Naive thymus-derived CD8-positive, alpha-beta T cell (primary cell): ENCODE measurements around the gene DUSP16. TPM values are rescaled to one million over a fixed set of nuclear protein-coding genes. Genes with fewer than 3 reads are reported as not detected.
"Not testable (repeated sequence)": the region's sequence is repeated elsewhere in the genome, so short reads cannot be mapped to it uniquely, and the experiment has no call there.

Experiments
- ATAC-seq, 2 donors: fragments of 150-1000 bp; cut with Tn5 transposase in 1 of 2; sonication (Bioruptor Pico), chemical (Tn5 transposase) in 1 of 2; 1 replicate in 1 of 2; 2 replicates in 1 of 2; pipeline ENCODE4 v1.10.0; 2021; ENCODE audit warnings: mild to moderate bottlenecking in 2 of 2, moderate library complexity in 2 of 2
- POLR2A ChIA-PET: fragments of 350-600 bp; sonication (Branson Sonifier 250); formaldehyde crosslinking; loops from one replicate; lab custom pipeline; 2021; ENCODE audit warnings: antibody characterized with exemption; lab: Charles Lee
- DNase-seq, 10 donors: peaks; one replicate each; pipeline versions ENCODE4 v3.0.0 to v3.0.0-alpha.2; 2020 to 2022
- H3K27ac Mint-ChIP-seq, 10 donors: one replicate each; pipeline ENCODE4 v1.8.0; 2020 to 2022; ENCODE audit warnings: mild to moderate bottlenecking in 10 of 10, mixed read lengths in 10 of 10, moderate library complexity in 4 of 10, inconsistent platforms in 1 of 10
- H3K27me3 Mint-ChIP-seq, 5 donors: one replicate each; pipeline ENCODE4 v1.8.0; 2021 to 2022; ENCODE audit warnings: mixed read lengths in 5 of 5
- H3K36me3 Mint-ChIP-seq, 3 donors: one replicate each; pipeline ENCODE4 v1.8.0; 2020 to 2022; ENCODE audit warnings: mixed read lengths in 3 of 3, mild to moderate bottlenecking in 2 of 3, inconsistent platforms in 1 of 3
- H3K4me1 Mint-ChIP-seq, 4 donors: one replicate each; pipeline ENCODE4 v1.8.0; 2021 to 2022; ENCODE audit warnings: mixed read lengths in 4 of 4
- H3K4me3 Mint-ChIP-seq, 10 donors: one replicate each; pipeline ENCODE4 v1.8.0; 2020 to 2022; ENCODE audit warnings: mild to moderate bottlenecking in 10 of 10, mixed read lengths in 10 of 10, moderate library complexity in 6 of 10, inconsistent platforms in 1 of 10
- H3K9me3 Mint-ChIP-seq, 9 donors: one replicate each; pipeline ENCODE4 v1.8.0; 2020 to 2022; ENCODE audit warnings: mixed read lengths in 9 of 9, mild to moderate bottlenecking in 3 of 9, inconsistent platforms in 1 of 9, moderate library complexity in 1 of 9
- polyA plus RNA-seq, 3 donors: library from polyadenylated mRNA; unstranded; fragments of 300-500 nt; fragmentation: Illumina TruSeq; gene quantifications; one replicate each; pipeline ENCODE4 v1.2.3, GENCODE V29; 2021
- total RNA-seq, 8 experiments: library from RNA in 2 of 8; stranded (reverse) in 2 of 8; gene quantifications; one replicate each; pipeline ENCODE4 v1.2.3 and lab custom pipeline; 2021 to 2026

Gene DUSP16
- total and polyA plus RNA-seq, 5 experiments from 2014 or later = 4.5 to 30.4 (median 4.7) TPM

GRCh38 chr12:12511895-12512711, 50.6 kb downstream of the DUSP16 start:
- no peak for DNase-seq
- peaks cover 3 to 36% (median 26%) of the 10 kb centered on the region in 3 donors for H3K36me3 Mint-ChIP-seq
- H3K27me3 Mint-ChIP-seq = no peaks in the 10 kb centered on the region
- peaks cover 7 to 15% (median 10%) of the 10 kb centered on the region in 4 donors for H3K4me1 Mint-ChIP-seq
- H3K4me3 Mint-ChIP-seq = no peak overlapping the region
- POLR2A ChIA-PET = no interaction called here
- H3K9me3 Mint-ChIP-seq = no peaks in the 10 kb centered on the region
- H3K27ac Mint-ChIP-seq = no peak overlapping the region
- ATAC-seq = no peak

DNA sequence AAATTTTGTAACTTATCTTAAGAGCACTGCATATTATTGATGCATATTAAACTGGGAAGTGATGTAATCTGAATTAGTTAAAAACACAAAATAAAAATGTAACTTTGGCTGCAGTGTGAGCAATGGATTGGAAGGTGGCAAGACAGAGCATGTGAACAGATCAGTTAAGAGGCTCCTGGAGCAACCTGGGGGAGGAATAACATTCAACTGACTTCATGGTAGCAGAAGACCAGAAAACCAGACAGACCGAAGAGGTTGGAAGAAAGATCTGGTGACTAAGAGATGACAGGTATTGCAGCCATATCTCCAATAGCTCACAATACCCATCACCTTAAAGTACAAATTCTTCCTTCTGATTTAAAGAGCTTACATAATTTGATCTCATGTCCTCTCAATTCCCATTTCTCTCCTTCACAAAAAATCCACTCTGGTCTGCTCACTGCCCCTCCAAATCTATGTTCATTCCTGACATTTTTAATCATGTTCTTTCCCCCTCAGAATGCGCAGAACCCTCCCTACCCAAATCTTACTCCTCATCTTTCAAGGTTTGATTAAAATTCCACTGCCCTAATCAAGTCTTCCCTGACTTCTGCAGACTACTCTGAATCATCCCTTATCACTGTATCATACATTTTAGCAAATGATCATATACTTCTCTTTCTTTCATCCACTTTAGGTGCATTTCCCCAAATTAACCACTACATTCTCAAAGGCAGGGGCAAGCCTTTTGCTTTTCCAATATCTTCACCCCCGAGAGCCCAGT, 51.5 kb downstream of the DUSP16 start:
- H3K36me3 Mint-ChIP-seq = peaks cover 0 to 29% (median 20%) of the 10 kb centered on the region in 3 donors
- H3K27ac Mint-ChIP-seq = no peak overlapping the region
- no peak for DNase-seq
- POLR2A ChIA-PET = no interaction called here
- no peaks in the 10 kb centered on the region for H3K9me3 Mint-ChIP-seq
- no peaks in the 10 kb centered on the region for H3K27me3 Mint-ChIP-seq
- peaks cover 13 to 24% (median 17%) of the 10 kb centered on the region in 4 donors for H3K4me1 Mint-ChIP-seq
- no peak for ATAC-seq
- H3K4me3 Mint-ChIP-seq = no peak overlapping the region

GRCh38 chr12:12510551-12510950, 52.1 kb downstream of the DUSP16 start:
- peak overlapping the region in 2 of 10 donors; percentile 44 to 75 for H3K27ac Mint-ChIP-seq
- no peak overlapping the region for H3K4me3 Mint-ChIP-seq
- H3K27me3 Mint-ChIP-seq = no peaks in the 10 kb centered on the region
- ATAC-seq (no peak), DNase-seq (no peak)
- H3K4me1 Mint-ChIP-seq = peaks cover 18 to 29% (median 22%) of the 10 kb centered on the region in 4 donors
- no peaks in the 10 kb centered on the region for H3K9me3 Mint-ChIP-seq
- POLR2A ChIA-PET = no interaction called here
- peaks cover 0 to 26% (median 20%) of the 10 kb centered on the region in 3 donors for H3K36me3 Mint-ChIP-seq

- Mint-ChIP-seq H3K27me3 (no peaks in the 10 kb centered on the region), H3K4me3 (no peak overlapping the region), H3K27ac (peak overlapping the region in 2 of 10 donors; percentile 44 to 75), H3K9me3 (no peaks in the 10 kb centered on the region), H3K4me1 (peaks cover 20 to 34% (median 25%) of the 10 kb centered on the region in 4 donors), H3K36me3 (peaks cover 0 to 23% (median 20%) of the 10 kb centered on the region in 3 donors)
- POLR2A ChIA-PET = no interaction called here
- DNase-seq = no peak
- no peak for ATAC-seq
These were observed 52.5 kb downstream of the DUSP16 start for GRCh38 chr12:12510141-12510540.

DNA sequence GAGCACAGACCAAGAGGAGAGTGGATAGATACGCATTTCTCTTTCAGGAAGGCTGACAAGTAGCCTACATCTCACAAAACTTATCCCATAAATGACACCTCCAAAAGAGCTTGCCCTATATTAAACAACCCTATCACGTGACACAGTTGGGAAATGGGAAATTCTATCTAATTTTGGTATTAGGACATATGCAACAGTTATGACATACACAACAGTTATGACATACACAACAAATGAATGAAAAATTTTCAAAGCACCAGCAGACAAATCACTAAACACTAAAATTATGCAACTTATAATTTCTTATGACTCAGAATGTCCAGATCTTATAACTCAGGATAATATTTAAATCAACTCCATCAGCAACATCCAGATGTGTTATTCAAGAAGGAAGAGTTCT, 54.1 kb downstream of the DUSP16 start:
- POLR2A ChIA-PET = interaction anchor here (0.5 kb wide), 1 partner anchor 32 kb away, joined by 3 read pairs; no protein-coding TSS in a partner anchor
- no peak for DNase-seq
- Mint-ChIP-seq H3K36me3 (peaks cover 0 to 16% (median 14%) of the 10 kb centered on the region in 3 donors), H3K27me3 (no peaks in the 10 kb centered on the region), H3K9me3 (no peaks in the 10 kb centered on the region), H3K27ac (peak overlapping the region in 2 of 10 donors; percentile 4 to 28), H3K4me3 (no peak overlapping the region), H3K4me1 (peaks cover 20 to 37% (median 28%) of the 10 kb centered on the region in 4 donors)
- ATAC-seq = no peak

DNA sequence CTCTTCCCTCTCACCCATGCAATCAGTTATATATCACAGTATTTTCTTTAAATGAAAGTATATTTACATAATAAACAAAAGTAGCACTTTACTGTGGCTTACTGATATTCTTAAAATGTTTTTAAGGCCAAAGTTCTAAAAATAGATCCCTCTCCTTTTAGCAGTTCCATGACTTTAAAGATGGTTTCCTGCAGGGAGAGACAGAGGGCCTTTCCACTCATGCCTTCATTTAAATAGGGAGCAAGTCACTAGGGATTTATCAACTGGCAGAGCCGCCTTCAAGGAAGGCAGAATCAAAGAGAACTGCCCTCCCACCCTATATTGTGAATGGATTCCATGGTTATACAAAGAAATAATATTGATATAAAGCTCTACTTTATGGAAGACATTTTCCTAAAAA, 55.5 kb downstream of the DUSP16 start:
- DNase-seq (no peak), ATAC-seq (no peak)
- H3K4me1 Mint-ChIP-seq = peaks cover 20 to 43% (median 36%) of the 10 kb centered on the region in 4 donors
- H3K27me3 Mint-ChIP-seq = no peaks in the 10 kb centered on the region
- no peak overlapping the region for H3K4me3 Mint-ChIP-seq
- POLR2A ChIA-PET = no interaction called here
- peaks cover 0 to 15% (median 14%) of the 10 kb centered on the region in 3 donors for H3K36me3 Mint-ChIP-seq
- H3K27ac Mint-ChIP-seq = peak overlapping the region in 2 of 10 donors; percentile 9 to 44
- H3K9me3 Mint-ChIP-seq = no peaks in the 10 kb centered on the region

DNA sequence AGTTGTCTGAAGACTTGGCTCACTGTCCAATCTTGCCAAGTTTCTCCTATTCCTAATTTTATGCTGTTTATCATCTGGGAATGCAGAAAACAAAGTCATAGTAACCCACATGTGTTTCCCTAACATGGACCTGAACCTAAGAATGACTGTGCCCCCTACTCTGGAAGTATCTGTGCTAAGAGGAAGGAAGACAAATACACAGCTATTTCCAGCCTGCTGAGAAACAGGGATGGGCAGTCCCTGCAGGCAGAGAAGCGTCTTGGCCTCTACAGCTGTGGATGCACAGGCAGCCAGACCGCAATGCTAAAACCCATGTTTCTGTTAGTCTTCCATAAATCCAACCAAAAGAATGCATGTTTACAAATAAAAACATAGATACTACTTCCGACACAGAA, 56.2 kb downstream of the DUSP16 start:
- no peak for DNase-seq
- no peak for ATAC-seq
- POLR2A ChIA-PET = no interaction called here
- Mint-ChIP-seq H3K27ac (peak overlapping the region in 3 of 10 donors; percentile 9 to 44 (median 16)), H3K36me3 (peaks cover 0 to 15% (median 14%) of the 10 kb centered on the region in 3 donors), H3K9me3 (no peaks in the 10 kb centered on the region), H3K4me1 (peaks cover 20 to 43% (median 37%) of the 10 kb centered on the region in 4 donors), H3K27me3 (no peaks in the 10 kb centered on the region), H3K4me3 (peak overlapping the region in 1 of 10 donors; percentile 40)

GRCh38 chr12:12505544-12506495, 56.8 kb downstream of the DUSP16 start:
- Mint-ChIP-seq H3K36me3 (peaks cover 0 to 15% (median 14%) of the 10 kb centered on the region in 3 donors), H3K4me3 (peak overlapping the region in 1 of 10 donors; percentile 40), H3K9me3 (no peaks in the 10 kb centered on the region), H3K27me3 (no peaks in the 10 kb centered on the region), H3K27ac (peak overlapping the region in 5 of 10 donors; percentile 4 to 75 (median 17)), H3K4me1 (peaks cover 20 to 47% (median 40%) of the 10 kb centered on the region in 4 donors)
- DNase-seq (no peak), ATAC-seq (no peak)
- POLR2A ChIA-PET = no interaction called here

DNA sequence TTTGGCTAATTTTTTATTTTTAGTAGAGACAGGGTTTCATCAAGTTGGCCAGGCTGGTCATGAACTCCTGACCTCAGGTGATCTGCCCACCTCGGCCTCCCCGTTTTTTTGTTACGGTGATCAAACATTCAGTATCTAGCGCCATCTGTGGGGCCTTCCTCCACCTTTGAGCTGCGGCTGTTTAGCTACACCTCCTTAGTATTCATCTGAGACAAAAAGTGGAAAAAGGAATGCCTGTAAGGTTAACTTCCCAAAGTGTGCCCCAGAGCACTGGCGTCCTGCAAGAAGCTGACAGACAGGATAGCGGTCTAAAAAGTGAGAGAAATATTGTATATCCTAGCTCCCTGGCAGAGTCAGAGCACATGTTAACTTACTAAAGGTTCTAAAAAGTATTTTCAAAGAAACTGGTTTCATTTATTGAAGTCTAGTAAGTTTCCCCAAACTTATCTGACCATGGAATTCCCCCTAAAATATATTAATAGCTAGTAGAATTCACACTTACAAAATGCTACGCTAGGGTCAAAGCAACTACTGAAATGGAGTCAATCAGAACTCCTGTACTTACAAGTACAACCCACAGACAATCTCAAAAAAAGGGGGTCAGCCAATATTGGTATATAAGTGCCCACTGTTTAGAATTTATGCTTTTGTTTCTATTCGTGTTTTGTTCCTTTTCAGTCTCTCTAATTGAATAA, 59.1 kb downstream of the DUSP16 start:
- Mint-ChIP-seq H3K9me3 (no peaks in the 10 kb centered on the region), H3K4me3 (peak overlapping the region in 1 of 10 donors; percentile 58), H3K36me3 (peaks cover 0 to 14% (median 13%) of the 10 kb centered on the region in 3 donors), H3K4me1 (peaks cover 16 to 44% (median 35%) of the 10 kb centered on the region in 4 donors), H3K27me3 (no peaks in the 10 kb centered on the region), H3K27ac (peak overlapping the region in 5 of 10 donors; percentile 41 to 73 (median 58))
- ATAC-seq = no peak
- DNase-seq = no peak
- POLR2A ChIA-PET = interaction anchor here (0.6 to 0.8 kb wide), 2 partner anchors 116 to 213 kb away, joined by 4 read pairs; no protein-coding TSS in a partner anchor

DNA sequence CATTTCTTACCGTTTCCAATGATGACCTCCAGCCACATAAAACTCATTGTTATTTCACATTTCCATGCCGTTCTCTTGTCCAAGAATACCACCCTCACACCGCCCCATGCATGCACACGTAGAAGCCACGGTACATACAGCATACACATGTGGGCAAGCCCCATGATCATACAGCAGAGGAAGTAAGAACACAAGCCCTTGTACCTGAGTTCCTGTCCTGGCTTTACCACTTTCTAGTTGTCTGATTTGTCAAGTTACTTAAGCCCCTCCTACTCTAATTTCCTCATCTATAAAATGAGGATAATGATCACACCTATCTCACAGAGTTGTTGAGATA, 59.9 kb downstream of the DUSP16 start:
- DNase-seq = no peak
- ATAC-seq = no peak
- H3K4me1 Mint-ChIP-seq = peaks cover 13 to 42% (median 35%) of the 10 kb centered on the region in 4 donors

GRCh38 chr12:12502130-12502814, 60.4 kb downstream of the DUSP16 start:
- ATAC-seq, H3K27me3 Mint-ChIP-seq, H3K9me3 Mint-ChIP-seq, DNase-seq, H3K4me3 Mint-ChIP-seq: not testable (repeated sequence)
- Mint-ChIP-seq H3K36me3 (peaks cover 0 to 18% (median 6%) of the 10 kb centered on the region in 3 donors), H3K27ac (peak overlapping the region in 9 of 10 donors; percentile 5 to 87 (median 51)), H3K4me1 (peaks cover 13 to 42% (median 35%) of the 10 kb centered on the region in 4 donors)
- POLR2A ChIA-PET = interaction anchor here (0.7 kb wide), 1 partner anchor 73 kb away, joined by 5 read pairs; no protein-coding TSS in a partner anchor

More for the DNA sequence above, 59.9 kb downstream of the DUSP16 start:
- Mint-ChIP-seq H3K36me3 (peaks cover 0 to 16% (median 5%) of the 10 kb centered on the region in 3 donors), H3K9me3 (no peaks in the 10 kb centered on the region), H3K27me3 (no peaks in the 10 kb centered on the region), H3K27ac (peak overlapping the region in 6 of 10 donors; percentile 5 to 87 (median 76)), H3K4me3 (peak overlapping the region in 1 of 10 donors; percentile 39)
- POLR2A ChIA-PET = no interaction called here
